Neural cell (in vitro differentiated cells): ENCODE results near the gene METAP1.

Experiments
- CTCF ChIP-seq: fragments of 450-650 bp; IDR thresholded peaks from 2 replicates; pipeline ENCODE4 v1.5.1; 2014; ENCODE audit warnings: antibody characterized with exemption, mild to moderate bottlenecking, moderate library complexity; ENCODE audit not compliant: poor library complexity, severe bottlenecking
- MXI1 ChIP-seq: fragments of 450-650 bp; conservative IDR thresholded peaks from 2 replicates; pipeline ENCODE4 v1.6.1; 2014; ENCODE audit warnings: antibody characterized with exemption, mild to moderate bottlenecking; ENCODE audit not compliant: poor library complexity, severe bottlenecking
- POLR2AphosphoS5 ChIP-seq: IDR thresholded peaks from 2 replicates; pipeline ENCODE4 v1.6.1; 2012
- REST ChIP-seq: IDR thresholded peaks from 2 replicates; pipeline ENCODE4 v1.6.1; 2012; ENCODE audit warnings: borderline replicate concordance

- TF ChIP-seq MXI1, result no peak
- TF ChIP-seq CTCF, result no peak
- no peak for TF ChIP-seq POLR2AphosphoS5
- no peak for TF ChIP-seq REST
These were observed 49.2 kb upstream of the METAP1 start for GRCh38 chr4:98946359-98946758.
